Cardiac fibroblast (primary cell): ENCODE measurements around the gene NEDD4L.

Source experiments
- DNase-seq, 2 donors: peaks; one replicate each; pipeline versions ENCODE4 v3.0.0 to v3.0.0-alpha.2; 2010; ENCODE audit warnings: low read depth in 2 of 2
- H3K4me3 ChIP-seq, 2 donors: replicated peaks in 1 of 2; 1 replicate in 1 of 2; 2 replicates in 1 of 2; pipeline ENCODE4 v1.5.1; 2011; ENCODE audit warnings: low read depth in 2 of 2, low read length in 2 of 2, mild to moderate bottlenecking in 2 of 2, moderate library complexity in 1 of 2
- CTCF ChIP-seq: IDR thresholded peaks from one replicate; pipeline ENCODE4 v1.5.1; 2011; ENCODE audit warnings: low read depth, mild to moderate bottlenecking, low read length, inconsistent platforms

The NEDD4L gene

GRCh38 chr18:58288921-58289797, 245.1 kb downstream of the NEDD4L start:
- no peak for TF ChIP-seq CTCF
- peak; percentile 17 to 21 for DNase-seq
- H3K4me3 ChIP-seq = no peak overlapping the region

GRCh38 chr18:58290116-58290695, 246.2 kb downstream of the NEDD4L start:
- TF ChIP-seq CTCF = no peak
- no peak overlapping the region for H3K4me3 ChIP-seq
- peak; percentile 22 to 62 for DNase-seq

GRCh38 chr18:58291131-58291530, 247.1 kb downstream of the NEDD4L start:
- no peak for DNase-seq
- TF ChIP-seq CTCF = no peak
- no peak overlapping the region for H3K4me3 ChIP-seq

GRCh38 chr18:58292638-58293037, 248.6 kb downstream of the NEDD4L start:
- no peak for DNase-seq
- no peak for TF ChIP-seq CTCF
- no peak overlapping the region for H3K4me3 ChIP-seq

GRCh38 chr18:58297198-58297597, 253.2 kb downstream of the NEDD4L start:
- DNase-seq = peak; percentile 9 to 13
- TF ChIP-seq CTCF = no peak
- H3K4me3 ChIP-seq = no peak overlapping the region

GRCh38 chr18:58298251-58299134, 254.5 kb downstream of the NEDD4L start:
- DNase-seq = peak in 1 of 2 donors; percentile 29
- no peak overlapping the region for H3K4me3 ChIP-seq
- no peak for TF ChIP-seq CTCF
